ENCODE data around the gene MRPL48.

DNA sequence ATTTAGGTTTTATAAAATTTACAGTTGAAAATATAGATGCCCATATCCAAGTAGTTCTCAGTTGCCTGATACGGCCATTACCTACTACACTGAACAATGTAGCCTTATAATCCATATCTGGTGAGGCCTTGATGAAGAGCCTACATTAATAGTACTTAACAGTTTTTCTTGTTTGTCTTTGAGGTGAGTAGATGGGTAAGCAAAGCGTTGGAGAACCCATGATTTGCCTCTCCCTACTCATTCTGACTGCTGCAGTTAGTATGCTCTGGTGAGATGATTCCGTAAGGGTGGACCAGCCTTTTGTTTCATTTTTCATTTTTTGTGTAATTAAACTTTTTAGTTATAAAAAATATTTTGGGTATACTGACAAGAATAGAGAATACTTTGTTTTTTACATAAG is 100.6 kb downstream of the MRPL48 start:
- TF ChIP-seq POLR2A (IDR thresholded peaks at IDR 0.05; ENCODE audit: borderline replicate concordance, extremely low read depth, insufficient read depth, insufficient read length) (no peak), POLR2AphosphoS5 (IDR thresholded peaks at IDR 0.05; ENCODE audit: low read depth, low read length) (no peak)
- TF ChIP-seq, protein P1, sequence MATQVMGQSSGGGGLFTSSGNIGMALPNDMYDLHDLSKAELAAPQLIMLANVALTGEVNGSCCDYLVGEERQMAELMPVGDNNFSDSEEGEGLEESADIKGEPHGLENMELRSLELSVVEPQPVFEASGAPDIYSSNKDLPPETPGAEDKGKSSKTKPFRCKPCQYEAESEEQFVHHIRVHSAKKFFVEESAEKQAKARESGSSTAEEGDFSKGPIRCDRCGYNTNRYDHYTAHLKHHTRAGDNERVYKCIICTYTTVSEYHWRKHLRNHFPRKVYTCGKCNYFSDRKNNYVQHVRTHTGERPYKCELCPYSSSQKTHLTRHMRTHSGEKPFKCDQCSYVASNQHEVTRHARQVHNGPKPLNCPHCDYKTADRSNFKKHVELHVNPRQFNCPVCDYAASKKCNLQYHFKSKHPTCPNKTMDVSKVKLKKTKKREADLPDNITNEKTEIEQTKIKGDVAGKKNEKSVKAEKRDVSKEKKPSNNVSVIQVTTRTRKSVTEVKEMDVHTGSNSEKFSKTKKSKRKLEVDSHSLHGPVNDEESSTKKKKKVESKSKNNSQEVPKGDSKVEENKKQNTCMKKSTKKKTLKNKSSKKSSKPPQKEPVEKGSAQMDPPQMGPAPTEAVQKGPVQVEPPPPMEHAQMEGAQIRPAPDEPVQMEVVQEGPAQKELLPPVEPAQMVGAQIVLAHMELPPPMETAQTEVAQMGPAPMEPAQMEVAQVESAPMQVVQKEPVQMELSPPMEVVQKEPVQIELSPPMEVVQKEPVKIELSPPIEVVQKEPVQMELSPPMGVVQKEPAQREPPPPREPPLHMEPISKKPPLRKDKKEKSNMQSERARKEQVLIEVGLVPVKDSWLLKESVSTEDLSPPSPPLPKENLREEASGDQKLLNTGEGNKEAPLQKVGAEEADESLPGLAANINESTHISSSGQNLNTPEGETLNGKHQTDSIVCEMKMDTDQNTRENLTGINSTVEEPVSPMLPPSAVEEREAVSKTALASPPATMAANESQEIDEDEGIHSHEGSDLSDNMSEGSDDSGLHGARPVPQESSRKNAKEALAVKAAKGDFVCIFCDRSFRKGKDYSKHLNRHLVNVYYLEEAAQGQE (IDR thresholded peaks at IDR 0.05; ENCODE audit: low read depth): no peak
